B cell (primary cell): ENCODE results near the gene LNP1. TPM values are rescaled to one million over a fixed set of nuclear protein-coding genes. Genes with fewer than 3 reads are reported as not detected.

ENCODE experiments used
- ATAC-seq: fragments of 200-7000 bp; cut with Tn5 transposase; one replicate; pipeline ENCODE4 v1.10.0; 2021; ENCODE audit warnings: low read depth, mild to moderate bottlenecking, moderate number of reproducible peaks, moderate library complexity
- CTCF ChIA-PET: fragments of 350-600 bp; sonication (Branson Sonifier 250); formaldehyde crosslinking; loops from one replicate; lab custom pipeline; 2021; ENCODE audit warnings: antibody characterized with exemption, inconsistent platforms; lab: Charles Lee
- POLR2A ChIA-PET: fragments of 350-600 bp; sonication (Branson Sonifier 250); formaldehyde crosslinking; loops from one replicate; lab custom pipeline; 2021; ENCODE audit warnings: antibody characterized with exemption; lab: Charles Lee
- DNase-seq: peaks from one replicate; pipeline ENCODE4 v3.0.0; 2013
- H2AFZ ChIP-seq: 2 replicates; pipeline ENCODE4 v1.6.1; 2012; ENCODE audit warnings: mild to moderate bottlenecking, low read depth, low read length; ENCODE audit not compliant: insufficient read depth, poor library complexity, severe bottlenecking
- H3K27ac ChIP-seq, 2 donors: 1 replicate in 1 of 2; 2 replicates in 1 of 2; pipeline ENCODE4 v1.5.1; 2012 to 2013; ENCODE audit warnings: low read length in 2 of 2, mild to moderate bottlenecking in 2 of 2, moderate library complexity in 1 of 2
- H3K27me3 ChIP-seq, 4 experiments: fragments of 200-600 bp in 1 of 4; sonication (generic) in 1 of 4; replicated peaks in 1 of 4; 1 replicate in 2 of 4; 2 replicates in 2 of 4; pipeline versions ENCODE4 v1.6.1 to v1.7.0; 2013 to 2016; ENCODE audit warnings: low read length in 3 of 4, mild to moderate bottlenecking in 2 of 4, mixed read lengths in 1 of 4, moderate library complexity in 1 of 4; ENCODE audit not compliant: insufficient read depth in 4 of 4, control insufficient read depth in 3 of 4; ENCODE audit errors: control extremely low read depth in 1 of 4
- H3K36me3 ChIP-seq, 2 experiments: replicated peaks in 1 of 2; 1 replicate in 1 of 2; 2 replicates in 1 of 2; pipeline versions ENCODE4 v1.6.1 to v1.7.1; 2013; ENCODE audit warnings: low read length in 1 of 2; ENCODE audit not compliant: insufficient read depth in 2 of 2, control insufficient read depth in 1 of 2; ENCODE audit errors: control extremely low read depth in 1 of 2, extremely low read depth in 1 of 2
- H3K4me1 ChIP-seq, 2 donors: fragments of 200-600 bp in 1 of 2; sonication (generic) in 1 of 2; 1 replicate in 1 of 2; 2 replicates in 1 of 2; pipeline versions ENCODE4 v1.5.1 to v1.6.1; 2013 to 2017; ENCODE audit warnings: low read length in 2 of 2; ENCODE audit not compliant: control insufficient read depth in 2 of 2, insufficient read depth in 2 of 2
- H3K4me2 ChIP-seq: replicated peaks from 2 replicates; pipeline ENCODE3; 2012; ENCODE audit warnings: mild to moderate bottlenecking, low read depth, low read length; ENCODE audit not compliant: poor library complexity, severe bottlenecking
- H3K4me3 ChIP-seq, 5 experiments: fragments of 200-600 bp in 1 of 5; sonication (generic) in 1 of 5; 1 replicate in 3 of 5; 2 replicates in 2 of 5; pipeline versions ENCODE4 v1.5.1 to v1.7.0; 2011 to 2016; ENCODE audit warnings: low read length in 4 of 5, mild to moderate bottlenecking in 4 of 5, low read depth in 2 of 5, control low read depth in 1 of 5, moderate library complexity in 1 of 5; ENCODE audit not compliant: insufficient read depth in 1 of 5; ENCODE audit errors: control extremely low read depth in 1 of 5, extremely low read depth in 1 of 5
- H3K79me2 ChIP-seq: fragments of 200-600 bp; sonication (generic); one replicate; pipeline ENCODE4 v1.6.0; 2016; ENCODE audit warnings: low read length; ENCODE audit not compliant: control insufficient read depth, insufficient read depth
- H3K9ac ChIP-seq: fragments of 200-600 bp; sonication (generic); 2 replicates; pipeline ENCODE4 v1.6.1; 2017; ENCODE audit warnings: mild to moderate bottlenecking, low read length, moderate library complexity
- H3K9me3 ChIP-seq, 3 donors: one replicate each; pipeline versions ENCODE4 v1.6.1 to v1.7.1; 2013; ENCODE audit warnings: low read length in 2 of 3; ENCODE audit not compliant: control insufficient read depth in 2 of 3, insufficient read depth in 1 of 3; ENCODE audit errors: control extremely low read depth in 1 of 3
- H4K20me1 ChIP-seq: 2 replicates; pipeline ENCODE4 v1.6.0; 2012; ENCODE audit warnings: mild to moderate bottlenecking, low read length; ENCODE audit not compliant: insufficient read depth, control insufficient read depth, poor library complexity, severe bottlenecking
- H3K27ac Mint-ChIP-seq: one replicate; pipeline ENCODE4 v1.8.0; 2021; ENCODE audit warnings: mixed read lengths
- H3K27me3 Mint-ChIP-seq: one replicate; pipeline ENCODE4 v1.8.0; 2021; ENCODE audit warnings: mixed read lengths
- H3K4me1 Mint-ChIP-seq: one replicate; pipeline ENCODE4 v1.8.0; 2021; ENCODE audit warnings: mixed read lengths
- H3K4me3 Mint-ChIP-seq: one replicate; pipeline ENCODE4 v1.8.0; 2021; ENCODE audit warnings: mixed read lengths
- H3K9me3 Mint-ChIP-seq: one replicate; pipeline ENCODE4 v1.8.0; 2022; ENCODE audit warnings: mixed read lengths; ENCODE audit not compliant: insufficient read depth
- CTCF ChIP-seq: fragments of 200-600 bp; IDR thresholded peaks from one replicate; pipeline ENCODE4 v1.8.0; 2022; ENCODE audit warnings: antibody characterized with exemption, mild to moderate bottlenecking
- EZH2 ChIP-seq: IDR thresholded peaks from 2 replicates; pipeline ENCODE4 v1.6.1; 2012; ENCODE audit warnings: borderline replicate concordance, low read depth, mild to moderate bottlenecking, moderate library complexity, low read length; ENCODE audit not compliant: insufficient read depth, poor library complexity, severe bottlenecking
- WGBS: methylation state at CpG from one replicate; pipeline ENCODE4 v1.1.5; 2013; ENCODE audit warnings: missing lambda C conversion rate; ENCODE audit not compliant: insufficient coverage; 5-methylcytosine and 5-hydroxymethylcytosine counted together
- intact Hi-C: fragments of 100-400 bp; cut with micrococcal nuclease; formaldehyde crosslinking; loops from one replicate; pipeline ENCODE4 v1.10.0; 2022
- polyA plus RNA-seq: library from polyadenylated mRNA; depleted of rRNA; stranded (reverse); fragments of >200 nt; gene quantifications from 2 replicates; pipeline ENCODE4 v1.2.3, GENCODE V29; 2012
- total RNA-seq, 2 donors: library from RNA; stranded (reverse); fragments of 120-200 nt in 1 of 2; gene quantifications; 1 replicate in 1 of 2; 2 replicates in 1 of 2; pipeline versions ENCODE4 v1.2.3 to v1.2.4, GENCODE V29; 2013 to 2022

LNP1 gene
- total and polyA plus RNA-seq, 2 donors (not counting 1 experiment from before 2014, with no cell fraction given), result 0.39 to 1.9 TPM

GRCh38 chr3:100420885-100421284 lies 19.5 kb downstream of the LNP1 start:
- no peak for TF ChIP-seq EZH2
- no peak for TF ChIP-seq CTCF
- Histone ChIP-seq H3K4me1 (no peaks in the 10 kb centered on the region), H3K79me2 (no peaks in the 10 kb centered on the region), H3K9ac (no peak overlapping the region), H3K27me3 (peaks cover 0 to 1% (median 0%) of the 10 kb centered on the region in 4 experiments), H3K4me3 (no peak overlapping the region), H4K20me1 (no peaks in the 10 kb centered on the region), H2AFZ (no peak overlapping the region), H3K4me2 (no peak overlapping the region), H3K27ac (no peak overlapping the region), H3K9me3 (no peaks in the 10 kb centered on the region), H3K36me3 (no peaks in the 10 kb centered on the region)
- ATAC-seq (no peak), DNase-seq (no peak)
- no peak overlapping the region for H3K27ac Mint-ChIP-seq
- no peaks in the 10 kb centered on the region for H3K27me3 Mint-ChIP-seq
- H3K9me3 Mint-ChIP-seq, result no peaks in the 10 kb centered on the region
- H3K4me1 Mint-ChIP-seq, result peaks cover 3% of the 10 kb centered on the region
- intact Hi-C loops, result no loop called here
- H3K4me3 Mint-ChIP-seq, result no peak overlapping the region
- ChIA-PET CTCF (no interaction called here), POLR2A (no interaction called here)
- 100% methylated on average over 1 of the region's 2 CpGs for WGBS

- intact Hi-C loops, result no loop called here
- Mint-ChIP-seq H3K27me3 (no peaks in the 10 kb centered on the region), H3K4me1 (peaks cover 3% of the 10 kb centered on the region), H3K27ac (no peak overlapping the region), H3K9me3 (no peaks in the 10 kb centered on the region), H3K4me3 (no peak overlapping the region)
- H3K79me2 ChIP-seq, result no peaks in the 10 kb centered on the region
- H3K9ac ChIP-seq, result no peak overlapping the region
- no peak for DNase-seq
- no peak overlapping the region for H3K4me3 ChIP-seq
- WGBS, result 98% methylated on average over 4 of the region's 5 CpGs
- peaks cover 0 to 7% (median 0%) of the 10 kb centered on the region in 4 experiments for H3K27me3 ChIP-seq
- no peak overlapping the region for H2AFZ ChIP-seq
- H3K4me2 ChIP-seq, result no peak overlapping the region
- ChIA-PET POLR2A (no interaction called here), CTCF (no interaction called here)
- no peaks in the 10 kb centered on the region for H3K36me3 ChIP-seq
- no peak overlapping the region for H3K27ac ChIP-seq
- TF ChIP-seq EZH2, result no peak
- no peaks in the 10 kb centered on the region for H3K9me3 ChIP-seq
- no peak for ATAC-seq
- H4K20me1 ChIP-seq, result no peaks in the 10 kb centered on the region
- H3K4me1 ChIP-seq, result no peaks in the 10 kb centered on the region
Observed at GRCh38 chr3:100423611-100424010, 22.3 kb downstream of the LNP1 start.
